DMS 273 (cell line): ENCODE measurements around the gene RAD52.

Source experiments
- DNase-seq: peaks from one replicate; lab custom pipeline; 2025; ENCODE audit not compliant: unreplicated experiment; lab: John Stamatoyannopoulos, UW

RAD52 gene

DNA sequence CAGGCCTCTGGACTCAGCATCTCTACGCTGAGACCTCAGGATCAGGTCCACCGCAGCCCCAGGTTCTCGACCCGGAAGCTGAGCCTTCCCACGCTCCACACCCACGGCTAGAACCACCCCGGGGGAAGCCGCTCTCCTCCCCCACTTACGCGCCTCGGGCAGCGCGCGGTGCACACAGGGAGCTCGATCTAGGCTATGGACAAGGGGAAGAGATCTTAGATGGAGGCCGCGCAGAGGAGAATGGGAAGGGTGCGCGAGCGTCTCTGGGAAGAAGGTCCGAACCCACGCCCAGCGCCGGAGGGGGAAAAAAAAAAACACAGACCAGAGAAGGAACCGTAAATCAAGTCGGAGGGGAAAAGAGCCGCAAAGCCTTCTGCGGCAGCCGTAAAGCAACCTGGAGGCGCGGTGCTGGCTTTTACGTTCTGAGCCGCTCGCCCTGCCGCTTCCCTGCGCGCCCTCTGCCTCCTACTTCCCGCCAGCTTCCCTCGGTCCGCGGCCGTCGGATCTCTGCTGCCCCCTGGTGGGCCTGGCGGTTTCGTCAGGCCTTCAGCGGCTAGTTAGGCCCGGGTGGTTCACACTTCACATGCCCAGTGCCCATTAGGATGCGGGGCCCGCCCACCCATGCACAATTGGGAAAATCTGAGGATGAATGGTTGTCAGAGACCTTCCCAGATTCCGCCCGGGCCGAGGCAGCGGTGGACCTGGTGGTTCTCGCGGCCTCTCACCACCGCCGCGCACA is at the start of gene RAD52:
TSS of gene RAD52 (minus strand) at position 242 of the 739 bp plus-strand sequence. CDS start 16,636 bp downstream, outside the sequence.
- peak; percentile 97 for DNase-seq

GRCh38 chr12:998020-998874 is 48.8 kb upstream of the RAD52 start:
- no peak for DNase-seq

DNA sequence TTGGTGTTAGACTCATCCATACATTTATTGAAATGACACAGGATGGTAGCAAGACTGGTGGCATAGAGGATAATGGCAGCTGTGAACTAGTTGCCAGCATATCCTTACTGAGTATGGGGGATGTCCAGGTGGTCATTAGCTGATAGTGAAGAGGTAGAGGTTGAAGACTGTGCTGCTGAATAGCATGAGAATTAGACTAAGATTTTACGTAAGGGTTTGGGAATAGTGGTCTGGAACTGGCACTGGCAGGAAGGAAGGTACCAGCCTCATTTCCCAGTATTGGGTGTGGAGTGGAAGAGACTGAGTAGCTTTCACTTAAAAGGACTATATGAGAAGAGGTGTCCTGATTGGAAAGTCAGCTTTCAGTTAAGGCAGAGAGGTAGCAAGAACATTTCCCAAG is 48.0 kb upstream of the RAD52 start:
- no peak for DNase-seq

- no peak for DNase-seq
Measured at GRCh38 chr12:996881-997280, 47.4 kb upstream of the RAD52 start.

DNA sequence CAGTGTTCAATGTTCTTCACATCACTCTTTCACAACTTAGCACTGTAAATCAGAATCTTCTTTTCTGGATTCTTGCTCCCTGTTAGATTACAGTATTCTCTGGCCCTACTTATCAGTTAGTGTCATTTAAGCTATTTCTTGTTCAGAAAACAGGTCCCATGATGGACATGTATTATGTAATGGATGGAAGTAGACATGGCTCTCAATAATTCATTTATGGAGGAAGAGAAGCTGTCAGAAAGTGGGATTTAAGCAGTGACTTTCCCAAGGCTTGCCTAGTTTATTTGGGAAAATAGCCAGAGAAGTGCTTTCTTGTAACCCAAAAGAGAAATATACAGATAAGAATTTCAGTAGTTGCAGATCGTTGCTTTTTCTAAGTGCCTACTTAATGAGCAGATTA is 43.2 kb upstream of the RAD52 start:
- no peak for DNase-seq

GRCh38 chr12:991350-992333 is 42.1 kb upstream of the RAD52 start:
- DNase-seq, result peak; percentile 85

DNA sequence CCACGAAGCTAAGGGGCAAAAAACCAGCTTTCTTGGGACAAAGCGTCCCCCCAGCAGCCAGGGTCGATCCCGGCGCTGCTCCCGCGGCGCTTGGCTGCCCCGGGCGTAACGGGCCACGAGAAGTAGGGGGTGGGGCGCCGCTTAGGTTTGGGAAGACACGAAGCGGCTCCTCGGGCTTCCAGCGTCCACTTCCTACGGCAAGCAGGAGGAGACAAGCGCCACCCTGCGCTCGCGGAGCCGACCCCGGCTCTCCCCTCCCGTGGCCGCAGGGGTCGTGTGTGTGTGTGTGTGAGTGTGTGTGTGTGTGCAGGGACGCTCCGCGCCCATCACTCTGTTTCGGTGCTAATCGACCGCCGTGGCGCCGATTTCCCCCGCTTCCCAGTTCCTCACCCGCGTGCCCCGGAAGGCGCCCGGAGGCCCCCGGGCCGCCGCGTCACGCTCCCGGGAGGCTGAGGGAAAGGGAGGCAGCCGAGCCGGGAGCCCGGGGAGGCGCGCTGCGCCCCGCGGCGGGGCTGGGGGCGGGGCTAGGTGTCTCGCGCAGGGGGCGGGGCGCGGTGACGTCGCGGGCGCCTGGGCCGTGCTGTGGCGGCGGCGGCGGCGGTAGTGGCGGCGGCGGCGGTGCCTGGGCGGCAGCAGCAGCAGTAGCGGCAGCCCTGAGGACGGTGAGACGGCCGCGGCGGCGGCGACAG is 41.3 kb upstream of the RAD52 start, which contains the start of gene ERC1:
TSS of gene ERC1 (plus strand) at position 563 of the 689 bp plus-strand sequence. CDS start 36,681 bp downstream, outside the sequence.
- peak; percentile 90 for DNase-seq

DNA sequence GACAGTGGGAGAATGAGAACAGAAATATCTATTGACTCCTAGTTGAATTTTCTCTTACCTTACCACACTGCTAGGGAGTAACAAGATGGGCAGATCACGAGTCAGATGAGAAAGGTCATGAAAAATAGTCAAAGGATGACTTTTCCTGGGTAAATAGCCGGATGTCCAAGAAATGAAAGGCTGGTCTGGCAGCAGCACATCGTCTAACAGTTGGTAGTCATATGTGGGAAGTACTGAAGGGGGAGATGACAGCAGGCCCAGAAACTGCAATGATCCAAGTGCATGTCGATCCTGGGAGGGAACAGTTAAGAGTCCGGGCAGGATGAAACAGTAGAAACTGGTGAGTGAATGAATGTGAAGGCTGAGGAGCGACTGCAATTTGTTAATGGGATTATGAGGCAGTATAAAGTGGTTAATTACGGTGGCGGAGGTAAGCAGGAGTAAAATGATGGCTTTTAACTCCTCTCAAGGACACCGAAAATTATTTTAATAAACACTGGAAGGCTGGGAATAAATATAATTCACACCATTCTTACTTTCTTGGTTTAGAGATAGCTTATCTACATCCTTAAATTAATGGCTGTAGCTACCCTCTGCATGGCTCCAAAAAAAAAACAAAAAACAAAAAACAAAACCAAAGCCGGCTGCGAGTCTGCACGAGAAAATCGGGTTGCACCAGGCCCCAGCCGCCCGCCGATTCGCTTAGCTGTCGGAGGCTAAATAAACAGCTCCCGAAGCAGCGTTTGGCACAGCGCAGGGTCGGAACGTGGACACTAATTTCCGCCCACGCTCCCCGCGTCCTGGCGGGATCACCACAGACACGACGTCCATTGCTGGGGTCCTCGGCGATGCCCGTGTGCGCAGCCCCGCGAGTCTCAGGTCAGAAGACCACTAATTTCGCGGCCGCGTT is 40.5 kb upstream of the RAD52 start:
- peak; percentile 79 for DNase-seq

DNA sequence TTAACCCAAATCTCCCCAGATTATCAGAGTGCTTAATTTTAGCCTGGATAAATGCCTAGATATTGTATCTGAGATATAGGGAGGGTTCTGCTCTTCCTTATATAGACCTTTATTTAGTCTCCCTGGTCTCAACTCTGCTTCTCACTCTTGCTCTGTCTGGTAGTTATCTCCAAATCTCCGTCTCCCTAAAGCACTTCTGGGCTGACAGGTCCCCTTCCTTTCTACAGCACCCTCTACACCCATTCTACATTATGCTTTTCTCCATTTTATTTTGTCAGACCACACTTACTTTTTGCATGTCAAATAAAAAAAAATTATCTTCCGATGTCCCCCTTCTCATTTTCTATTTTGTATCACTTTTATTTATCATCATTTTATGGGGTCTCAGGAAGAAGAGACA is 39.6 kb upstream of the RAD52 start:
- no peak for DNase-seq

DNA sequence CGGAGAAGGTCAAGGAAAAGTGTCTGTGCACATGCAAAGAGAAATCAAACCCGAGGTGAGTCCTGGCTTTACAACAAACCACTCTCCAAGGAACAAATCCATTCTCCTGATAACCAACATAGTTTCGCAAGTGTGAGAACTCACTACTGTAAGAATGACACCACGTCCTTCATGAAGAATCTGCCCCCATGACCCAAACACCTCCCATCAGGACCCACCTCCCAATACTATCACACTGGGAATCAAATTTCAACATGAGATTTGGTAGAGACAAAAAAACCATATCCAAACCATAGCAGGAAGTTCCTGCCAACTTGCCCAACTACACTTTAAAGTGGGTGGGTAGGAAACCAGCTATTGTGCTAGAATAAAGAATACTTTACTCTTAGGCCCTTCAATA is 39.2 kb upstream of the RAD52 start:
- no peak for DNase-seq

DNA sequence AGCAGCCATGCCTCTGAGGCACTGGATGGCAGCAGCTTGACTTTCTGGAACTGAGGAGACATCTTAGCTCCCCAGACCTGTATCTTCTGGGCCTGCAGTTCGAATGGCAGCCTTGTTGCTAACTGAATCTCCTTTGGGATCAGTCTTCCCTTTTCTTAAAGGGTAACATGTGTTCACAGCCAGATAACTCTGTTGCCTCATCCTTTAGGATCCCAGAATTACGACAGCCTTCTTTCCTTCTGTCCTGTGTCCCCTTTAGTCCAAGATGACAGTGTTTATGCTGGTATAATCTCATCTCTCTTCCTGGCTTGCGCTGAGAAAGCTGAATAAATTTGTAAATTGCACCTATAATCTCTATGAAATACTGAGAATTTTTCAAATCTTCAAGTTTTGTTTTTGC is 32.5 kb upstream of the RAD52 start:
- DNase-seq, result peak; percentile 3

GRCh38 chr12:981176-981828 is 31.8 kb upstream of the RAD52 start:
- no peak for DNase-seq

- no peak for DNase-seq
Measured at GRCh38 chr12:979349-979748, 29.9 kb upstream of the RAD52 start.

GRCh38 chr12:977156-977555 is 27.7 kb upstream of the RAD52 start:
- no peak for DNase-seq

GRCh38 chr12:976644-977043 is 27.1 kb upstream of the RAD52 start:
- no peak for DNase-seq

DNA sequence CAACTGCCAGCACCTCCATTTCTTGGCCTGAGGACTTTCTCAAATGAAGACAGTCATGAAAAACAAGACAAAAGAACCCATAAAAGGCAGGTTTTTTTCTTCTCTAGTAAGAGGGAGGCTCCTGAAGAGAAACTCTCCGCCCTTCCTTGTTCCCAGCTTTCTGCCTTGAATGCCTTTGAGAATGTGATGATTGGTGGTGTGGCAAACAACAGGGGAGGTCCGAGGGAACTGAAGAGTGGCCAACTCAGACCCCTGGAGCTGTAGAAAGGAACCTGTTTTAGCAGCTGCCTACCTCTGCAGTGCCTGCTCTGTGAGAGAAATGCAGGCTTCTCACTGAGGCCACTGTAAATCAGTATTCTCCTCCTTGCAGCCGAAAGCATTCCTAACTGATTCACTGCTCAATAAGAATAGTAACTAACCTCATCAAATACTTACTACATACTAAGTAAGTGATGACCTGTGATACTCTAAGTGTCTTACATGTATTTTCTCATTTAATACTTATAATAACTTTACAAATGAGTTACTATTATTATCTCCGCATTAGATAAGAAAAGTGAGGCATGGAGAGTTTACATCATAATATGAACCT is 24.9 kb upstream of the RAD52 start:
- no peak for DNase-seq

DNA sequence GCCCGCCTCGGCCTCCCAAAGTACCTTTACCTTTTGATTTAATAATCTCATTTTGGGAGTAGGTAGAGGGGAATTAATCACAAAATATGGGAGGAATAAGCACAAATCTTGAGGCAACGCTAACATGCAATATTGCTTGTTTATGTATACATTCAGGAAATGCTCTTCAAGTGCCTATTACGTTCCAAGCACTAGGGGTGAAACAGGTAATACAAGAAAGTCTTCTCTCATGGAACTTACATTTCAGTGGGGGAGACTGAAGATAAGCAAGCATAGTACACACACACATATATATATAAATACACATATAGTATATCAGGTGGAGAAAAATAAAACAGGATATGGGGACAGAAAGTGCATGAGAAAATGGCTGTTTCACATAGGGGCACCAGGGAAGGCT is 22.5 kb upstream of the RAD52 start:
- DNase-seq, result no peak

GRCh38 chr12:969821-970220 is 20.3 kb upstream of the RAD52 start:
- DNase-seq, result no peak
